Ishikawa (cell line): Measurements from ENCODE around the gene MRGPRD.

Source experiments
- CEBPB ChIP-seq: IDR thresholded peaks from 2 replicates; pipeline ENCODE4 v1.6.1; 2012
- EP300 ChIP-seq: IDR thresholded peaks from 2 replicates; pipeline ENCODE4 v1.6.1; 2012; ENCODE audit warnings: borderline replicate concordance
- FOXM1 ChIP-seq: IDR thresholded peaks from 2 replicates; pipeline ENCODE4 v1.6.1; 2012; ENCODE audit warnings: low read depth, borderline replicate concordance
- NFIC ChIP-seq: IDR thresholded peaks from 2 replicates; pipeline ENCODE4 v1.6.1; 2012
- RAD21 ChIP-seq: IDR thresholded peaks from 2 replicates; pipeline ENCODE4 v1.6.1; 2012; ENCODE audit warnings: low read depth
- TEAD4 ChIP-seq: IDR thresholded peaks from 2 replicates; pipeline ENCODE4 v1.6.1; 2012
- YY1 ChIP-seq: IDR thresholded peaks from 2 replicates; pipeline ENCODE4 v1.6.1; 2012; ENCODE audit warnings: low read depth
- ZBTB7A ChIP-seq: IDR thresholded peaks from 2 replicates; pipeline ENCODE4 v1.6.1; 2012; ENCODE audit warnings: low read depth
- TF ChIP-seq, protein P1 (sequence below): IDR thresholded peaks from 2 replicates; pipeline ENCODE4 v1.6.1; 2012; ENCODE audit warnings: low read depth, mild to moderate bottlenecking
- TF ChIP-seq, protein P2 (sequence below): IDR thresholded peaks from 2 replicates; pipeline ENCODE4 v1.6.1; 2012
- TF ChIP-seq, protein P3 (sequence below): IDR thresholded peaks from 2 replicates; pipeline ENCODE4 v1.6.1; 2012

DNA sequence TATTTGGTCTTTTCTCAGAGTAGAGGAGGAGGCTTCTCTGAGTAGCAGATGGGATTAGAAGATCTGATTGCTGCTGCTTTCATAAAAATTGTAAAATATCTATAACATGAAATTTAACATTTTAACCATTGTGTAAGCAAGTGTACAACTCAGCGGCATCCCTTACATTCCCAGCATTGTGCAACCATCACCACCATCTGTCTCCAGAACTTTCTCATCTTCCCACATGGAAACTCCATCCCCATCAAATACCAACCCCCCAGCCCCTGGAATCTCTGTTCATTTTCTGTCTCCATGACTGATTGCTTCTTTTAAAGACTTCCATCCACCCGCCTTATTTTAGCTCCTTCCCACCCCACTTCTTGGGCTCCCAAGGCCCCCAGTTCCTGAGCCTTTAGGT lies 32.3 kb downstream of the MRGPRD start:
- TF ChIP-seq, protein P1, sequence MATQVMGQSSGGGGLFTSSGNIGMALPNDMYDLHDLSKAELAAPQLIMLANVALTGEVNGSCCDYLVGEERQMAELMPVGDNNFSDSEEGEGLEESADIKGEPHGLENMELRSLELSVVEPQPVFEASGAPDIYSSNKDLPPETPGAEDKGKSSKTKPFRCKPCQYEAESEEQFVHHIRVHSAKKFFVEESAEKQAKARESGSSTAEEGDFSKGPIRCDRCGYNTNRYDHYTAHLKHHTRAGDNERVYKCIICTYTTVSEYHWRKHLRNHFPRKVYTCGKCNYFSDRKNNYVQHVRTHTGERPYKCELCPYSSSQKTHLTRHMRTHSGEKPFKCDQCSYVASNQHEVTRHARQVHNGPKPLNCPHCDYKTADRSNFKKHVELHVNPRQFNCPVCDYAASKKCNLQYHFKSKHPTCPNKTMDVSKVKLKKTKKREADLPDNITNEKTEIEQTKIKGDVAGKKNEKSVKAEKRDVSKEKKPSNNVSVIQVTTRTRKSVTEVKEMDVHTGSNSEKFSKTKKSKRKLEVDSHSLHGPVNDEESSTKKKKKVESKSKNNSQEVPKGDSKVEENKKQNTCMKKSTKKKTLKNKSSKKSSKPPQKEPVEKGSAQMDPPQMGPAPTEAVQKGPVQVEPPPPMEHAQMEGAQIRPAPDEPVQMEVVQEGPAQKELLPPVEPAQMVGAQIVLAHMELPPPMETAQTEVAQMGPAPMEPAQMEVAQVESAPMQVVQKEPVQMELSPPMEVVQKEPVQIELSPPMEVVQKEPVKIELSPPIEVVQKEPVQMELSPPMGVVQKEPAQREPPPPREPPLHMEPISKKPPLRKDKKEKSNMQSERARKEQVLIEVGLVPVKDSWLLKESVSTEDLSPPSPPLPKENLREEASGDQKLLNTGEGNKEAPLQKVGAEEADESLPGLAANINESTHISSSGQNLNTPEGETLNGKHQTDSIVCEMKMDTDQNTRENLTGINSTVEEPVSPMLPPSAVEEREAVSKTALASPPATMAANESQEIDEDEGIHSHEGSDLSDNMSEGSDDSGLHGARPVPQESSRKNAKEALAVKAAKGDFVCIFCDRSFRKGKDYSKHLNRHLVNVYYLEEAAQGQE = no peak
- TF ChIP-seq YY1 (no peak), RAD21 (no peak), EP300 (no peak), TEAD4 (no peak), CEBPB (no peak), NFIC (no peak), FOXM1 (no peak), ZBTB7A (no peak)
- TF ChIP-seq, protein P2, sequence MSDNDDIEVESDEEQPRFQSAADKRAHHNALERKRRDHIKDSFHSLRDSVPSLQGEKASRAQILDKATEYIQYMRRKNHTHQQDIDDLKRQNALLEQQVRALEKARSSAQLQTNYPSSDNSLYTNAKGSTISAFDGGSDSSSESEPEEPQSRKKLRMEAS = no peak
- TF ChIP-seq, protein P3, sequence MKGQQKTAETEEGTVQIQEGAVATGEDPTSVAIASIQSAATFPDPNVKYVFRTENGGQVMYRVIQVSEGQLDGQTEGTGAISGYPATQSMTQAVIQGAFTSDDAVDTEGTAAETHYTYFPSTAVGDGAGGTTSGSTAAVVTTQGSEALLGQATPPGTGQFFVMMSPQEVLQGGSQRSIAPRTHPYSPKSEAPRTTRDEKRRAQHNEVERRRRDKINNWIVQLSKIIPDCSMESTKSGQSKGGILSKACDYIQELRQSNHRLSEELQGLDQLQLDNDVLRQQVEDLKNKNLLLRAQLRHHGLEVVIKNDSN = no peak
